ENCODE measurements around the gene PRDM15. TPM values are rescaled to one million over a fixed set of nuclear protein-coding genes. Genes with fewer than 3 reads are reported as not detected.

The PRDM15 gene
- total RNA-seq, 1 donor from 2014 or later: 7.6 TPM

GRCh38 chr21:41866274-41866809 lies 12.8 kb downstream of the PRDM15 start:
- DNase-seq (ENCODE audit: extremely low read depth, low read depth, low spot score): no peak

DNA sequence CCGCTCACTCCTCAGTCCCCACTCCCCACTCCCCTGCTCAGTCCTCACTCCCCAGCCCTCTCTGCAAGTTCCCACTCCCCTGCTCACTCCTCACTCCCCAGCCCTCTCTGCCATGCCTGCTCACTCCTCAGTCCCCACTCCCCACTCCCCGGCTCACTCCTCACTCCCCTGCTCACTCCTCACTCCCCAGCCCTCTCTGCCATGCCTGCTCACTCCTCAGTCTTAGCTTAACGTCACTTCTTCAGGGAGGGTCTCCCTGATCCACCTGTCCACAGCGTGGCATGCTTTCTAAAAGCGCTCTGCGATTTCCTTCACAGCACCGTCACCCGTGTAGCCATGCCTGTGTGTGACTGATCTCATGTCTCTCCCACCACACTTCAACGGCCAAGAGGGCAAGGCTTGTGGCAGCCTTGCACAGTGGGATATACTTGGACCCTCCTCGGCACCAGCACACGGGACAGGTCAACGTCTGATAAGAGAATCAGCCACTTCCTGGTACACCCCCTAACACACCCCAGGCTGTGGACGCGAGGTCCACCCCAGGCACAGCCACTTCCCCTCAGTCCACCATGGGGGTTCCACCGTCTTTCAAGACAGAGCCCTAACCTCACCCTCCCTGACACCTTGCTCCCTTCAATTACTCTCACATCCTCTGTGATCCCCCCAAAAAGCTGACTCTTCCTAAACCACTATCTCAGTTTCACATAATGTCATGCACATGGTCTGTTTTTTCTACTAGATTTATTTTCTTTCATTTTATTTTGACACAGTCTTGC lies 14.0 kb downstream of the PRDM15 start:
- DNase-seq (ENCODE audit: extremely low read depth, low read depth, low spot score): no peak

DNA sequence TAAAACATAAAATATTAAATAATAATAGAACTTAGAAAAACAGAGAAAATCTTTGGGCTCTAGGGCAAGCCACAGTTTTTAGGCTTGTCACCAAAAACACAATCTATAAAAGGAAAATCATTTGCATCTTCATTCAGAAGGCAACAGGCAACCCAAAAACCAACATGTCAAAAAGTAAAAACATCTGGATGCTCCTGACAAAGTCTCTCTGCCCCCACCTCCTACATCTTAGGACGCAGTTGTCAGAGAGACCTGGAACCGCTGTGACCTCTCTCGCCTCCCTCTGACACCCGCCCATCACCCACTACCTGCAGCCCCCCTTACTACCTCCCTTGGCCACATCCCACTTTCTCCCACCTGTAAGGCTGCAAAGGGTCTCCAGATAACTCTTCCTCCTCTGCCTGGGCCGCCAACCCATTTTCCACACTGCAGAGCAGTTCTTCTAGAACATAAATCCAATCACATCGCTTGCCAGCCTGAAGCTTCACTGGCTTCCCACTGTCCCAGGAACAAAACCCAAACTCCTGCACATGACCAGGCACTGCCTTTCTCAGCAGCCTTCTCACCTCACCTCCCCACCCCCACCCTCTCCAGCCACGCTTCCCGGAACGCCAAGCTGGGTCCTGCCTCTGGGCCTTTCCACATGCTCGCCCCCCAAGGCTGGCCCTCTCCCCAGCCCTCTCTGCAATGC lies 14.7 kb downstream of the PRDM15 start:
- DNase-seq (ENCODE audit: extremely low read depth, low read depth, low spot score): no peak

DNA sequence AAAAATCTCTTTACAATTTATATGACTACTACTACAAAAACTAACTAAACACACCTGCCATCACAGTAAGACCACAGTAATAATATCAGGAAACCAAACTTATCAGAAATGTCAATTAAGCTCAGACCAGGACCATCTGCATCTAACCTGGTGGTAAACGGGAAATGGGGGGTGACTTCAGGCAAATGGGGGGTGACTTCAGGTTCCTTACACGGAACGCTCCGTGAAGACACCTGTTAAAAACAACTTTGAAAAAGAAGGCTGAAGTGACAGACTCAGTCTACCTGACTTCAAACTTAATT lies 15.8 kb downstream of the PRDM15 start:
- no peak for DNase-seq (ENCODE audit: extremely low read depth, low read depth, low spot score)

- no peak for DNase-seq (ENCODE audit: extremely low read depth, low read depth, low spot score)
These were observed 17.2 kb downstream of the PRDM15 start for GRCh38 chr21:41861987-41862386.

DNA sequence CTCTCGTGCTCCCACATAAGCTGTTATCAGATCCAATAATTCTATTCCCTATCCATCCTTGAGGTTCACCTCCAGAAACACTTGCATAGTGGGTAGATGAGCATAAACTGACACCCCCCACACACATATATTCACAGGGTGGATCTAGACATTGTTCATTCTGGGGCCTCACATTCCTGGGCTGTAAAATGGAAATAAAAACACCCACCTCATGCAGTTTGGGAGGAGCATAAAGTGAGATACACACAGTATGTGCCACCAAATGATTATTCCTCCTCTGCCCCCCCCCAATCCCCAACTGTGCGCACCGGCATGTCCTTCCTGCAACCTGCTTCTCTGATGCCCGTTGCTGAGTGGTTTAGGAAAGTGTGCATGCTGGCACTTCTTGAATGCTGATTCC lies 17.9 kb downstream of the PRDM15 start:
- DNase-seq (ENCODE audit: extremely low read depth, low read depth, low spot score): no peak

DNA sequence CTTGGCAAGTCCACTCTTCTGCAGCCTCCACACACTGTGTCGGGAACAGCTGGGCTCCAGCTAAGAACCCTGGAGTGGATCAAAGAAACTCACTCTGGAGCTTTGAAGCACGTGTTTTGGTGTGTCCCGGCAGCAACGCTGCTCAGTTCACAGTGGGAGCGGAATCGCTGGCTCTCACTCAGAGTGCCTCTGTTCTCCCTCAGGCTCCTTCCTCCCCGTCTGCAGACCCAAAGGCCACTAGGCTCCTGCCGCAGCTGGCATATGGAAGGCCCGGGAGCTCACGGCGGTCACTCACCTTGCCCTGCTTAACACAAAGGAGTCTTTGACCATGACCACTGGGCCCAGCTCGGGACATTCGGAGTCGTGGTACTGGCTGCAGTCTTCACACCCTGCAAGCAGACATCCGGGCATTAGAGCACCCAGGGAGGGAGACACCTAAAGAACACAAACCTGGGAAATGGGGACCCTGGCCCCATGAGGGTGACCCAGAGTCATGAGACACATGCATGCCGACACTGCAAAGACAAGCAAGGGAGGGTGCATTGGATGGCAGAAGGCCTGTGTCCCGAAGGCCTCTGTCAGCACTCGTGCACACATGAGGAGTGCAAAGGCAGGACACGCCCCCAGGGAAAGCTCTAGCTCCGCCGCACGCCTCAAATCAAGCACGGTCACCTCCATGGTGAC lies 19.7 kb downstream of the PRDM15 start:
- no peak for DNase-seq (ENCODE audit: extremely low read depth, low read depth, low spot score)

GRCh38 chr21:41858466-41859296 lies 20.5 kb downstream of the PRDM15 start:
- DNase-seq (ENCODE audit: extremely low read depth, low read depth, low spot score): no peak

DNA sequence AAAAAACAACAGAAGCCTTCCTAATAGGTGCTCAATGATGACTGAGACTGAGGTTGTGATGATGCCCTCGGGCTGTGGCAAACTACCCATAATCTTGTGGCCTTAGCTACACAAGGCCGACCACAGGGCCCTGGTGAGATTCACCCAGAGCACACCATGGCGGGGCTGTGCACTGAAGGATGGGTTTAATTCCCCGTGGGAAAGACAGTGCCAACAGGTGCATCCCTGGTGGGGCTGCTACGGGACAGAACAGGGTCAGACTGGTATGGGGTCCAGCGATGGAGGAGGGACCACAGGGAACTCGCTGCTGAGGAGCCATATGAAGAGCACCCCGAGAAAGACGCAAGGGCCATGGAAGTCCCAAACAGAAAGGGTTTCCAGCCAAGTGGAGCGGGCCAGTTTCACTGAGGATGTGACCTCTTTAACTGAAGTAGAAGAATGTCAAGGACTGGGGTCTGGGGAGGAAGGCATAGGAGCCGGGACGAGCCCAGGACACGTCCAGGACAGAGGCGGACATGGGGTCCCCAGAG lies 21.3 kb downstream of the PRDM15 start:
- no peak for DNase-seq (ENCODE audit: extremely low read depth, low read depth, low spot score)

GRCh38 chr21:41856572-41856971 lies 22.6 kb downstream of the PRDM15 start:
- no peak for DNase-seq (ENCODE audit: extremely low read depth, low read depth, low spot score)

DNA sequence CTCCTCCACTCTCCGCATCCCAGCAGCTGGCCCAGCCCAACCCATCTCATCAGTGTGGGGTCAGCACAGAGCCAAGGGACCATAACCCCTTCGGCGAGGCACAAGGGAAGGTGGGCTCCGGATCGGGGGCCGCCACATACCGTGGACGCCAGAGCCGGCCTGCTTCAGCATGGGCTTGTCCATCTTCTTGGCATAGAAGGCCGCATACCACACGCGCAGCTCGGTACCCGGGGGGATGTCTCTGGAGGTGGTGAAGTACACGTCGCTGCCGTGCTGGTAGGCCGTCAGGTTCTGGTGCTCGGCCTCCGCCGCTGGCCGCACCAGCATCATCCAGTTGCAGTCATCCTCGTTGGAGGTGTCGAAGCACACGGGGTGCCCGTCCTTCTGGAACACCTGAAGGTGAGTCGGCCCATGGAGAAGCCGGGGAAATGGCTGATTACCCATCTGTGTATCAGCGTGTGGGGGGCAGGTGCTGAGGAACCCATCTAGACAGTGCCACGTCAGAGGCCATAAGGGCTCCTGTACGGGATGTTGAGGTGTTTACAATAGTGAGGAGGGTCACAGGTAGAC lies 24.6 kb downstream of the PRDM15 start:
- DNase-seq (ENCODE audit: extremely low read depth, low read depth, low spot score): no peak

DNA sequence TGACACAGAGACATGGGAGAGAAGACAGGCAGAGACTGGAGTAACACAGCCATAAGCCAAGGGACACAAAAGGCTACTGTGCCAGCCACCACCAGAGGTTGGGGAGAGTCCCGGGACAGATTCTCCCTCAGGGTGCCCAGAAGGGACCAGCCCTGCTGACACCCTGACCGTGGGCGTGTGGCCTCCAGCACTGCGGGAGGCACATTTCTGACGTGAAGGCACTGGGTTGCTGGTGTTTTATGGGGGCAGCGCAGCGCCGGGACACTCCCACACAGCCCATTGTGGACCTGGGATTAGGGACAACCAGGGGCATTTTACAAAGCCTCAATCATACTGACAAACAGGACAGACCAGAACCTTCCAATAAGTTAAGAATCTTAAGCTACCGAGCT lies 26.2 kb downstream of the PRDM15 start:
- no peak for DNase-seq (ENCODE audit: extremely low read depth, low read depth, low spot score)

- no peak for DNase-seq (ENCODE audit: extremely low read depth, low read depth, low spot score)
These were observed 26.8 kb downstream of the PRDM15 start for GRCh38 chr21:41852151-41852928.

DNA sequence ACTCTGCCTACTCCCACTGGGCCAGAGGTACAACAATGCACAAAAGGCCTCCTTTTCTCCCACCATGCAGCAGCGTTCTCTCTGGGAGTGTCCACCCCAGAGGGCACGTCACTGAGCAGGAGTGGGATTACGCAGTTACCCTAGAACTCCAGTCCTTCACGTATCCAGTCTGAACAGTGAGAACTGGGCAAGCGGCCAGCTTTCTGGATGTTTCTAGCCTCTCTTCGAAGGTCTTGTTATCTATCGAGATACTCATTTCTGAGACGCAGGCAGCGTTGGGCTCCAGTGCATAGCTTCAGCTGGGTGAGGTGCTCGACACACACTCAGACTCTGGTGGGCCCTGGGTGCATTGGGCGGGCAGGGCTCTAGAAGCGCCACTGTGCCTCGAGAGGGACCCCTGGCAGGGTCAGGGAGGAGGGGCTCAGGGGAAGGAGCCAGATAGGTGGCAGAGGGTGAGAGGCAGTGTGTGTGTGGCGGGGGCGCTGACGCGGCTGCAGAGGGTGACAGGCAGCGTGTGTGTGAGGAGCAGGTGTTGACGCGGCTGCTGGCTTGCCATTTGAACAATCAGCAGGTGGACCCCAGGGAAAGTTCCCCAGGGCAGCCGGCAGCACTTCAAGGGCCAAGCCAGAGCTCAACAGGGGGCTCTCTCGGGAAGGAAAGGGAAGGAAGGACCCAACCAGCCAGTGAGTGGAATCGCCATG lies 27.9 kb downstream of the PRDM15 start:
- DNase-seq (ENCODE audit: extremely low read depth, low read depth, low spot score): no peak

- DNase-seq (ENCODE audit: extremely low read depth, low read depth, low spot score): no peak
These were observed 29.1 kb downstream of the PRDM15 start for GRCh38 chr21:41850085-41850484.

GRCh38 chr21:41848958-41849580 lies 30.1 kb downstream of the PRDM15 start:
- DNase-seq (ENCODE audit: extremely low read depth, low read depth, low spot score): no peak

- no peak for DNase-seq (ENCODE audit: extremely low read depth, low read depth, low spot score)
These were observed 30.6 kb downstream of the PRDM15 start for GRCh38 chr21:41848533-41848932.

- no peak for DNase-seq (ENCODE audit: extremely low read depth, low read depth, low spot score)
These were observed 31.9 kb downstream of the PRDM15 start for GRCh38 chr21:41847066-41847804.

Data from glomerular endothelial cell (primary cell).